Activated CD8-positive, alpha-beta memory T cell treated with anti-CD3 and anti-CD28 coated beads, Interleukin-2, amount 50 U/mL, for 48 hours (primary cell): ENCODE measurements around the gene GAK.

Experiments
- DNase-seq: peaks from one replicate; pipeline ENCODE4 v3.0.0-alpha.2; 2020

Gene GAK

DNA sequence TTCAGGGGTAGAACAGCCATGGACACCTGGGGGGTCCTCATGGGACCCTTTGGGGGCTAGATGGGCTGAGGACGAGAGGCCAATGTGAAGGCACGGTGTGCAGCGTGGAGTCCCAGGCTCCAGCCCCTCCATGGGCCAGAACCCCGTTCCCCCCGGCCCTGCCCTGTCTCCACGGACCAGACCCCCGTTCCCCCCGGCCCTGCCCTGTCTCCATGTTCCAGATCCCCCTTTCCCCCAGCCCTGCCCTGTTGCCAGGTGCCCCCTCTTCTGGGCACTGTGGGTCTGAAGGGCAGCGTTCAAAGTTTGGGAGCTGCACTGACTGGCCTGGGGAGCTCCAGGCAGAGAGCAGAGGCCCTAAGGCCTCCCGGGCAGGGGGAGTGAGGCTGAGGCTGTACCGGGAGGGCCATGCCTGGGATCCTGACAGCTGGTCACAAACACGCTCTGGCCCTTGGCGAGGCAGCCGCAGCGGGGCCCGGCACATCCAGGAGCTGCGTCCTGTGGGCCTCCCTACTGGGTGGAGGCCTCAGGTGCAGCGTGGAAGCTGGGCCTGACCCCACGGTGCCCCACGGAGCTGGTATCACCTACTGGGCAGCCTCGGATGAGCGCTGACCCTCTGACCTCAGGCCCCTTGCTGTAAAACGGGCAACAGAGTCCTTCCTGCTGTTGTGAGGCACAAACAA lies 32.4 kb upstream of the GAK start:
- no peak for DNase-seq

DNA sequence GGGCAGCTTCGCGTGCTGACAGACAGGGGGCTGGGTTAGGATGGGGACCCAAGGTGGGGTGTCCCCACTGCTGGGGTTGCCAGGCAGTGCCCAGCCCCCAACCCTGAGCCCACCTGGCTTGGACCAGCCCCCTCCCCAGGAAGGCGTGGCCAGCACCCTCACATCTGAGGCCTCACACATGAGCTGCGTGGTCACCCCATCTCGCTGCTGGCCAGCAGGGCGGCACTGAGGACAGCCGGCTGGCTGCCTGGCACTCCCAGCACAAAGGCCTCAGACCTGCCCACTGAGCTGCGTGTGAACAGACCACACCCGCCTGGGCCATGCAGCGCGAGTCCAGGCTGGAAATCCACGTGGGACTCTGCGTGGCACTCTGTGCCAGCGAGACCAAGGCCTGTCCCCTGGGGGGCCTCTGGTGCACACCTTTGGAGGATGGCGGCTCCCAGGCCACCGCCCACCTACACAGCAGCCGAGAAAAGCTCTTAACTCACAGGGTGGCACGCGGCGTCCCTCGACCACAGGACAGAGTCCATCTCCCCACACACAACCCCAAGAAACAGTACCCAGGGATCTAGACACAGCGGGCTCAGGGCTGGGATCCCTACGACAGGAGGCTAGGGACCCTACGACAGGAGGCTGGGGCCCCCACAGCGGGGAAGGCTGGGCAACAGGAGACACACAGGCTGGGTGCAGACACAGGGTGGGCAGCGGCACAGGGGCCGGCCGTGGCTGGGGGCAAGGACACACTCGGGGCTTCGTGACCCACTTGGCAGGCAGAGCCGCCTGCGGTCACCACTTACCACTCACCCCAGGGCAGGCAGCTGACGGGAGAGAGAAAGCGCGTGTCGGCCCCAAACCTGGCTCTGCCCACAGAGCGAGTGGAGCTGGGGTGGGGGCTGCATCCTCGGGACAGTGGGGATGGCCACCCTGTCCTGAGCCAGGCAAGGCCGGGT lies 31.4 kb upstream of the GAK start:
- no peak for DNase-seq

DNA sequence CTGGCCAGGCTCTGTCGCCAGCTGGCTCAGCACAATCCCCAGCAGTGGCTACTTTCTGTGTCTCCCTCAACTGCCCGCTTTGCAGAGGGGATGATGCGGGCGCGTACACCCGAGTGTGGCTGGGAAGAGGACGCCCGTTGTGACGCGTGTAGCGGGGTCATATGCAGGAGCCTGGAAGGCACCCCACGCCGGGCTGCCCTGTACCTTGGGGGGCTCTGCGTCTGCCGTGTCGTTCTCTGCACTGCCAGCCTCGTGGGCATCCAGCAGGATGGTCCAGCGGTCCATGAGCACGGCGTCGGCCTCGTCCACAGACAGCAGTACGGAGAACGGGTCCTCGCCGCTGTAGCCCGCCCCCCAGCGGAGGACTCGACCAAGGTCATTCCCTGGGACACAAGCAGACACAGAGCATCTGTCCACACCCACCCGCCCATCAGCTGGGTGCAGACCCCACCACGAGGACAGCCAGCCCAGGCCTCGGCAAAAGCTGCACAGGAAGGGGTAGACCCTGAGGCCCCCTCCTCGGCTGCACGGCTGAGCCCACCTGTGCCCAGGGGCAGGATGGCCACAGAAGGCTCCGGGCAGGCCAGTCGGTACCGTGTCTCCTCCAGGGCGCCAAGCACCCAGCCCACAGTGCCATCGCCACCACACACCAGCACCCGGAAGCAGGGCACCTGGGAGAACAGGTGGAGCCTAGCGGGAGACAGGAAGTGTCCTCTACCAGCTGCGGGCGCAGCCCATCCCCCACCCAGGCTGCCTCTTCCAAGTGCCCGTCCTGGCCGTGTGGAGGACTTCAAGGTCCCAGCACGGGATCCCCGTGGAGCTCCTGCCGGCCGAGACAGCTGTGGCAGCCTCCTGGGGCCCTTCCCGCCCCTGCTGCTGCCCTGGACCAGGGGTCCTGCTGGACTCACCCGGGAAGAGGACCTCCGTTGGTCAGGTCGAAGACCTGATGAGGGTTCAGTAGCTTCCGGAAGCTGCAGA lies 30.4 kb upstream of the GAK start:
- no peak for DNase-seq

DNA sequence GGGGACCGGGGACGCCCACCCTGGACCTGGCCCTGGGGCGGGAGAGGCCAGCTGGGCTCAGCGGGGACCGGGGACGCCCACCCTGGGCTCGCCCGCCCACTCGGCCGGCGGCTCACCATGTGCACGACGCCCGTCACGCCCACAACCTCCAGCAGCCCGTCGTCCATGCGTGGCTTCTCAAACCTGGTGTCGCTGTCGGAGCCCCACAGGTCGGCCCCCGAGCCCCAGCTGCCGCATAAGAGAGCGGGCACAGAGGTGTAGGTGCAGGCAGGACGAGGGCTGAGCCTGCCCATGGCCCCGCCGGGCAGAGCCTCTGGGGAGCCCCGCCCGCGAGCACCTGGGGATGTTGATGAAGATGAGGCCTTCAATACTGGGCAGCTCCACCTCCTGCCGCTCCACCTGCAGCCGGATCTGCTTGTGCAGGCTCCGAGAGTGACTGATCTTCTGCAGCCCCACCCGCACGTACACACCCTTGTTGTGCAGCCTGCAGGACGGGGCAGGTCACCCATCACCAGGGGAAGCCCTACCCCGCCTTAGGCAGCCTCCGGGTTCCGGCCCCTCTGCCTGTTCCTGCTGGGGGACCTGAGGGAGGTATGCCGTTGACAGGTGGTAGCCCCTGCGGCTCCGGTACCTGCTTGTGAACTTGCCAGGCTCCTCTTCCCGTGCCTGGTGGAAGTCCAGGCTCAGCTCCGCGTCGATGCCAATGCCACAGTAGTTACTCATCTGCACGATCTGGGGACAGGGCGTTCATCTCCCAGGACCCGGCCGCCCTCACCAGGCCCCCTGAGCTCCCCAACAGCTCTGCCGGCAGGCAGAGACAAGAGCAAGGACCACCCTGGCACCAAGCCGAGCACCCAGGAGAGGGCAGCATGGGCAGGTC lies 29.5 kb upstream of the GAK start:
- DNase-seq, result no peak

DNA sequence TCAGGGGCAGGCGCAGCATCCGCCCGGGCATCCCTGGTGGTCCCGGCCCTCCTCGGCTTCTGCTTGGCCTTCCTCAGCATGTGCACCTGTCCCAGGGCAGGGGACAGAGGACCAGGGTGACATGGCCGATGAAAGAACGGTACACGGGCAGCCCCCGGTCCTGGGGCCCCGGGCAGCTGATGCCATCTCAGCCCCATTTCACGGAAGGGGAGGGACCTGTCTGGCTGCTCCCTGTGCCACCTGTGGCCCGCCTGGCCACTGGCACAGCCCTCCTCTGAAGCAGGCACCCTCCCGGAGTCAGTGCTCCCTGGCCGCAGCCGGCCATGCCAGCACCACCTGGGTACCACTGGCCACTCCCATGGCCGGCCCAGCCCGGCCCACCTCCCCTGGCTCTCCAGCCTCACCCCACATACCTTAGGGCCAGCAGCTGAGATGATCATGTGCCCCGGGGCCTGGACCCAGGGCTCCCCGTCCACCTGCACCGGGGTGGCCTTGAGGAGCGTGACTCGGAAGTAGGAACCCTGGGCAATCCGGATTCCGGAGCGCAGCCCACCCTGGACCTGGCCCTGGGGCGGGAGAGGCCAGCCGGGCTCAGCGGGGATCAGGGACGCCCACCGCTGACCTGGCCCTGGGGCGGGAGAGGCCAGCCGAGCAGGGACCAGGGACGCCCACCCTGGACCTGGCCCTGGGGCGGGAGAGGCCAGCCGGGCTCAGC lies 28.7 kb upstream of the GAK start:
- no peak for DNase-seq

DNA sequence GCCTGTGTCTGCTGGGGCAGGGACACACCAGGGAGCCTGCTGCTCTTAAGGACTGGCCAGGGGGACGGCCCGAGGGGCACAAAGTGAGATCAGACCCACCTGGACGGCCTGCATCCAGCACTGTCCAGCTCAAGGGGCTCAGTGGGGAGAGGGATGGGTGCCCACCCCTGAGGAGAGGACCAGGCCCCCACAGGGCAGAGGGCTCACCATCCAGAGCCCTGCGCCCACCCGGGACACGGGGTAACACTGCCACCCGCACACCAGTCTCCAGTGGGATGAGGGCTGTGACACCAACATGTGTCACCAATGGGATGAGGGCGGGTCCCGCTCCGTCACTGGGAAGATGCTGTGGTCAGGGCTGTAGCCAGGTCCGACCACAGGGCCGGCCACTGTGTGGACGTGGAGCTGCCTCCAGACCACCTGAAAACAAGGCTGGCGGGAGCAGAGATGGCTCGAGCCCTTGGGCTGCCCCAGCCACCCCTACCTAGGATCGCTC lies 28.1 kb upstream of the GAK start:
- DNase-seq, result no peak

DNA sequence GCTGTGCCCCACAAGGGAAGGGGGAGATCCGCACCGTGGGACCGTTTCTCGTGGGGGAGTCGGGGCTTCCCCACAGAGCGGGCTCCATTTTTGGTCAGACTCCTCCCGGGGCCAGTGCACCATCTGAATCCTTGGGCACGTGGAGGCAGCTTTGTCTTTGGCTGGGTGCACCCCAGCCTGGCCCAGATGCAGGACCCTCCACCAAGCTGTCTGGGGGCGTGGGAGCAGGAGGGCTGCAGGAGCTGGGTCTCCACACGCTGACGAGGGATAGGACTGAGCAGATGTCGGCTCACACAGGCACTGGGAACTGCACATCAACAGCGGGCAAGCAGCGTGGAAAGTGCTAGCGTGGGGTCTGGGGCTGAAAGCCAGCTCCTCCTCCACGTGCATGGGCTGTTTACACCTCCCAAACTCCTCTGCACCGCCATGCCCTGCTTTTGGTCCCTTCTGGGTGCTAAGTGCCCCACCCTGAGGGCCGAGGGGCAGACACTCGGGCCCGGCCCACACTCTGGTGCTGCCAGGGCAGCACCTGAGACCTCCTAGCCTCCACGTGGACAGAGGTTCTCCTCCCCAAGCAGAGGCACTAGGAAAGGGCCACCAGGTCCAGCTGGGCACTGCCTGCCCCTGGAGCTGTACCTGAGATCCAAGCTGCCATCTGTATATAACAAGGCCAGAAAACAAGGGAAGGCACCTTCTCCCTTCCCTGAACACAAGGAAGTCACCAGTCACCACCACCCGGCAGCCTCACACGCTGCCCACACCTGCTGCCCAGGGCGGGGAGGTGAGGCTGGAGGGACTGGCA lies 27.4 kb upstream of the GAK start:
- DNase-seq, result no peak

DNA sequence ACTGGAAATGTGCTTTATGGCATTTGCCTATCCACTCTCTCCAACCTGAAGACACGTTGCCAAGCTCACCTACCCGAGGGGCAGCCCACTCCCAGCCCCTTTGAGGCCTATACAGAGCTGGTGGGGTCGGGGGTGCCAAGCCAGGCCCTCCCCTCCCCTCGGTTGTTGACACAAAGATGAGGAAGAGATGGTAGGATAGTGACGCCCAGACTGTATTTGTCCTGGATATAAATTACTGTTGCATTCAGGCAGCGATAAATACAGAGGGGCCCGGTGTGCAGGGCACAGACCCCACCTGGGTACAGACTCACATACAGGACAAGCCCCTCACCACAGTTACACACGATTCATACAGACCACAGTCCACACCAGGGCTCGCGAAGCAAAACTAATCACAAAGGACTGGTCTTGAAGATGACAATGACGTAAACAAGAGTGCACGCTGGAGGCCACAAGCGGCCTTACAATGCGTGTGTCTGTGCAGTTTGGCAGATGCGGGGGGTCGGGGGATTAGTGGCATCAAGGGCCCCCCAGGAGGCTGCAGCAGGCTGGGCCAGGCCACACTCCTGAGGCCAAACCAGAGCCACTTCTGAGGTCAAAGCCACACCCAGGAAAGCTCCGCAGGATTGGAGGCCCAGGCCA lies 26.7 kb upstream of the GAK start:
- no peak for DNase-seq

DNA sequence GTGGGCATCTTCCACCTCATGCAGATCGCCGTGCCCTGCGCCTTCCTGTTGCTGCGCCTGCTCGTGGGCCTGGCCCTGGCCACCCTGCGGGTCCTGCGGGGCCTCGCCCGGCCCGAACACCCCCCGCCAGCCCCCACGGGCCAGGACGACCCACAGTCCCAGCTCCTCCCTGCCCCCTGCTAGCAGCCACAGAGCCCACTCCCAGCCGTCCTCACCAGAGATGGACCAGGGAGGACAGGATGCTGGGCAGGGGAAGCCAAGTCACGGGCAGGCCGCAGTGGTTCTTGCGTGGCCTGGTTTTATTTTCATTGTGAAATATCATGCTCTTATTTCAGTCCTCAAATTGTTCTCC lies 26.2 kb upstream of the GAK start:
- no peak for DNase-seq

DNA sequence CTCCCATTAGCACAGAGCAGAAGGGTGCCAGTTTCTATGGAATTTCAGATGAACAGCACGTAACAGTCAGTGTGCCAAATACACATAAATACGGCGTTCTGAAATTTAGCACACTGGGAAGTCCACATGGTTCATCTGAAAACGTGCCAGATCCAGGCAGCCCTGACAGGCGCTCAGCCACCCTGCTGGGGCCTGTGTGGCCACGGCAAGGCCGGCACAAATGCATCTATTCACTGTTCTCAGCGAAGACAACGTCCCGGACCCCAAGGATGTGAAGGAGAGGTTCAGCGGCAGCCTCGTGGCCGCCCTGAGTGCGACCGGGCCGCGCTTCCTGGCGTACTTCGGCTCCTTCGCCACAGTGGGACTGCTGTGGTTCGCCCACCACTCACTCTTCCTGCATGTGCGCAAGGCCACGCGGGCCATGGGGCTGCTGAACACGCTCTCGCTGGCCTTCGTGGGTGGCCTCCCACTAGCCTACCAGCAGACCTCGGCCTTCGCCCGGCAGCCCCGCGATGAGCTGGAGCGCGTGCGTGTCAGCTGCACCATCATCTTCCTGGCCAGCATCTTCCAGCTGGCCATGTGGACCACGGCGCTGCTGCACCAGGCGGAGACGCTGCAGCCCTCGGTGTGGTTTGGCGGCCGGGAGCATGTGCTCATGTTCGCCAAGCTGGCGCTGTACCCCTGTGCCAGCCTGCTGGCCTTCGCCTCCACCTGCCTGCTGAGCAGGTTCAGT lies 25.6 kb upstream of the GAK start:
- DNase-seq, result no peak

DNA sequence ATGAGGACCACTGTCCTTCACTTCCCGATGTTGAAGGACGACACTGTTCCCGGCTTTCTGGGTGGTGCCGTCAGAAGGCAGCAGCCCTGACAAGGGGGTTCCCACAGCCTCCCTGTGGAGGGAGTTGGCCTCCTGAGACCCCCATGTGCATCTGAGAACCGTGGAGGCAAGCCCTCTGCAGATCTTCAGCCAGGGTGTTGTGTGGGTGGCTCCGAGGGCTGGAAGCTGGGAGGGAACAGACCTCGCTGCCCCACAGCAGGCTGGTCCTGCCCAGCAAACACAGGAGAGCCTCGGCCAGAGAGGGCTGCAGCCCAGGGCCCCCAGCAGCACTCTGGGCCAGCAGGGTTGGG lies 25.1 kb upstream of the GAK start:
- DNase-seq, result no peak

DNA sequence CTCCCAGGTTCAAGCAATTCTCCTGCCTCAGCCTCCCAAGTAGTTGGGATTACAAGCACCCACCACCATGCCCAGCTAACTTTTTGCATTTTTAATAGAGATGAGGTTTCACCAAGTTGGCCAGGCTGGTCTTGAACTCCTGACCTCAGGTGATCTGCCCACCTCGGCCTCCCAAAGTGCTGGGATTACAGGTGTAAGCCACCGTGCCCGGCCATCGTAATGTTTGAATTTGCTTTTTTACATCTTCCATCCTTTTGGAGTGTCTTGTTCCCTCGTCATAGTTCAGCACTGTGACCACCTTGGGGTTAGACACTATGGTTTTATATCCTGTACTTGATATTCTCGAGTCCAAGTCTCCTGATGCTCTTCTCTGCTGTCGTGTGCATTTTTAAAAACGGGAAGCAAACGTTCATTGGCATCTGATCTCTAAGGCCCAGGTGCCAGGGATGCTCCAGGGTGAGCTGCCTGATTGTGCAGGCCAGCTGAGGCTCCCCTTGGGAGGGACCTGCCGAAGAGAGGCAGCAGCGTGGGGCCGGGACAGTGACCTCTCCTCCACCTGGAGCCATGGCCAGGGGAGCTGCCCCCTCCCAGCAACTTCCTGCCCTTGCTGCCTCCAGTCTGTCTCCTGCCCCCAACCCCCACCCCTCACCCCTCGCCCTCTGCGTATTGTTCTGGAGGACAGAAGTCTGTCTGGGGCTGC lies 24.6 kb upstream of the GAK start:
- no peak for DNase-seq

DNA sequence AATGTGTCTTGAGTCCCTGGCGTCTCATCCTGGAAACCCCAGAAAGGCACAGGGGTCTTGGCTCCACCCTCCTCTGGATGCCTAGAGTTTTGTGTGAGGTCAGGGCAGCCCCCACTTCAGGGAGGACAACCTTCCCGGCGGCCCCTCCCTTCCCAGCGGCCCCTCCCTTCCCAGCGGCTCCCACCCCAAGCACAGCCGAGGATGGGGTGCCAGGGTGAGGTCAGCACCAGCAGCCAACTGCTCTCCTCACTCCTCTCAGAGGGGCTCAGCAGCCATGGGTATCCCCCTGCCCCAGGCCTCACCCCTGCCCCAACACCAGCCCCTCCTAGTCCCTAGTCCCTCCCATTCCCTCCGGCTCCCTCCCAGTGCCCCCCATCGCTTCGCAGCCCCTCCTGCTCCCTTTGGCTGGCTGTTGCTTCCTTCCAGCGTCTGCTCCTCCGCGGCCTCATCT lies 23.8 kb upstream of the GAK start:
- DNase-seq, result no peak

DNA sequence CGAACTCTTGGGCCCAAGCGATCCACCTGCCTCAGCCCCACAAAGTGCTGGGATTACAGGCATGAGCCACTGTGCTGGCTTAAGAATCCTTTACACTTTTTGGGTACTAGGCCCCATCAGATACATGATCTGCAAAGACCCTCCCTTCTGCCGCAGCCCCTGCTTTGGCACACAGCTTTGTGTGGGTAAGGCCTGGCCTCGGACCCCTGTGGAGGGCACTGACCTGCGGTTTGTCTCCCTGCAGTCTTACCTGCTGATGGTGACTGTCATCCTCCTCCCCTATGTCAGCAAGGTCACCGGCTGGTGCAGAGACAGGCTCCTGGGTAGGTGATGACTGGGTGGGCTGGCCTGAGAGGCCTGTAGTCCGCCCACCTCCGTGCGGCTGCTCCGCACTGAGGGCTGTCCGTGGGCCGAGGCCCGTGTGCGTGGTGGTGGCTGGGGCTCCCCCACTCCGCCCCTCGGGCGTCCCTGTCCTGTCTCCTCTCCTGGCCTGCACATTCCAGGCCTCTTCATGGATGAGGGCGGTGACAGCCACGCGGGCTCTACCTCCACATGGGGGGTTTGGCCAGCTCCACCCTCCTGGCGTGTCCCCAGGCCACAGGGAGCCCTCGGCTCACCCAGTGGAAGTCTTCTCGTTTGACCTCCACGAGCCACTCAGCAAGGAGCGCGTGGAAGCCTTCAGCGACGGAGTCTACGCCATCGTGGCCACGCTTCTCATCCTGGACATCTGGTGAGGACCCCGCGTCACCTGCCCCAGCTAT lies 23.2 kb upstream of the GAK start:
- DNase-seq, result no peak

DNA sequence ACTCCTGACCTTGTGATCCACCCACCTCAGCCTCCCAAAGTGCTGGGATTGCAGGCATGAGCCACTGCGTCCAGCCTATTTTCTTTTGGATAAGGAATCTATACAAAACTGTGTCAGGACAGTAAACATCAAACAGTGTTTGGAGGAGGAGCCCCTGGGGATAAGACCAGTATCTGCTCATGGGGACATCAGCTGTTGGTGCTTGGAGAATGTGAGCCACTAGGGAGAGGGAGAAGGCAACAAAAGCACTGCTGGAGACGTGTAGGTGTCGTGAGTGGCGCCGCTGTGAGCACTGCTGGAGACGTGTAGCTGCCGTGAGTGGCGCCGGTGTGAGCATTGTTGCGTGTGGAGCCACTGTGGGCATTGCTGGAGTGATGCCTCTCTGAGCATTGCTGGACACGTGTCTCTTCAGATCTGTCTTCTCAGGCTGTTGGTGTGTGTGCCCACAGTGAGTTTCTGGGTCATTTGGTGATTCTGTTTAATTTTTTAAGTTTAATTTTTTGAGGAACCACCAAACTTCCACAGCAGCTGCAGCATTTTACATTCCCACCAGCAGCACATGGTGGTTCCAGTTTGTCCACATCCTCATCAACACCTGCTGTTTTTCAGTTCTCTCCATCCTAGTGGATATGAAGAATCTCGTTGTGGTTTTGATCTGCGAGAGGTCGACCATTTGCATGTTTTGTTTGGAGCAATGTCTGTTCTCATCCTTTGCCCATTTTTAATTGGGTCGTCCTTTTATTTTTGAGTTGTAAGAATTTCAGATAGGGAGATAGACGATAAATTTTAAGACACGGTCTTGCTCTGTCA lies 22.3 kb upstream of the GAK start:
- no peak for DNase-seq

DNA sequence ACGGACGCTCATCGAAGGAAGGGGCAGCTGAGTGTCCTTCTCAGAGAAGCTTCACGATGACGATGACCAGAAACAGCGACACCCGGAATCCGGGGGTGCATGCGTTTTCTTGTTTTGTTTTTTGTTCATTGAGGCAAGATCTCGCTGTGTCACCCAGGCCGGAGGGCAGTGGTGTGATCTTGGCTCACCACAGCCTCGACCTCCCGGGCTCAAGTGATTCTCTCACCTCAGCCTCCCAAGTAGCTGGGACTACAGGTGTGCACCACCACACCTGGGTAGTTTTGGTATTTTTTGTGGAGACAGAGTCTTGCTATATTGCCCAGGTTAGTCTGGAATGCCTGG lies 21.4 kb upstream of the GAK start:
- DNase-seq, result no peak
